ENCODE results near the gene TCF4.
A peak's percentile ranks its signal among the peaks of the same experiment; 100 is the strongest.

The TCF4 gene

GRCh38 chr18:55343396-55344073, 244.5 kb downstream of the TCF4 start:
- in situ Hi-C loops (cut with MboI; ENCODE audit: low pct_unique_long_range_greater_than_20kb, low sequenced_read_pairs, unreplicated experiment), result no loop called here
- DNase-seq (ENCODE audit: low spot score), result no peak
- TF ChIP-seq CTCF (IDR thresholded peaks at IDR 0.05; ENCODE audit: extremely low read depth, insufficient read depth, missing control alignments), result peak; percentile 60

- no peak for TF ChIP-seq CTCF (IDR thresholded peaks at IDR 0.05; ENCODE audit: extremely low read depth, insufficient read depth, missing control alignments)
- no peak for DNase-seq (ENCODE audit: low spot score)
- in situ Hi-C loops (cut with MboI; ENCODE audit: low pct_unique_long_range_greater_than_20kb, low sequenced_read_pairs, unreplicated experiment), result no loop called here
Measured at GRCh38 chr18:55340998-55341397, 247.0 kb downstream of the TCF4 start.

GRCh38 chr18:55339990-55340389, 248.0 kb downstream of the TCF4 start:
- in situ Hi-C loops (cut with MboI; ENCODE audit: low pct_unique_long_range_greater_than_20kb, low sequenced_read_pairs, unreplicated experiment), result no loop called here
- TF ChIP-seq CTCF (IDR thresholded peaks at IDR 0.05; ENCODE audit: extremely low read depth, insufficient read depth, missing control alignments), result no peak

GRCh38 chr18:55338978-55339650, 248.9 kb downstream of the TCF4 start:
- no peak for DNase-seq (ENCODE audit: low spot score)
- in situ Hi-C loops (cut with MboI; ENCODE audit: low pct_unique_long_range_greater_than_20kb, low sequenced_read_pairs, unreplicated experiment), result no loop called here
- TF ChIP-seq CTCF (IDR thresholded peaks at IDR 0.05; ENCODE audit: extremely low read depth, insufficient read depth, missing control alignments), result no peak

More at GRCh38 chr18:55339990-55340389, 248.0 kb downstream of the TCF4 start:
- no peak for DNase-seq (ENCODE audit: low spot score)

GRCh38 chr18:55337908-55338521, 250.0 kb downstream of the TCF4 start:
- no peak for DNase-seq (ENCODE audit: low spot score)
- in situ Hi-C loops (cut with MboI; ENCODE audit: low pct_unique_long_range_greater_than_20kb, low sequenced_read_pairs, unreplicated experiment), result no loop called here
- TF ChIP-seq CTCF (IDR thresholded peaks at IDR 0.05; ENCODE audit: extremely low read depth, insufficient read depth, missing control alignments), result no peak

- TF ChIP-seq CTCF (IDR thresholded peaks at IDR 0.05; ENCODE audit: extremely low read depth, insufficient read depth, missing control alignments), result no peak
Measured at GRCh38 chr18:55337138-55337537, 250.9 kb downstream of the TCF4 start.

More at GRCh38 chr18:55337138-55337537, 250.9 kb downstream of the TCF4 start:
- DNase-seq (ENCODE audit: low spot score), result no peak
- in situ Hi-C loops (cut with MboI; ENCODE audit: low pct_unique_long_range_greater_than_20kb, low sequenced_read_pairs, unreplicated experiment), result no loop called here

Data from GM13977 (cell line).